ENCODE measurements around the gene RAB20.

RAB20 gene

GRCh38 chr13:110484290-110485048 lies 77.1 kb downstream of the RAB20 start:
- no peak for ATAC-seq
- TF ChIP-seq TOX (CRISPR knock-in tag; IDR thresholded peaks at IDR 0.05; ENCODE audit: borderline replicate concordance) (no peak), PPARA (CRISPR knock-in tag; IDR thresholded peaks at IDR 0.05; ENCODE audit: borderline replicate concordance) (no peak), BACH2 (CRISPR knock-in tag; IDR thresholded peaks at IDR 0.05; ENCODE audit: borderline replicate concordance) (no peak), CSDC2 (CRISPR knock-in tag; IDR thresholded peaks at IDR 0.05) (no peak), ZC3H10 (CRISPR knock-in tag; IDR thresholded peaks at IDR 0.05) (no peak), GLIS3 (CRISPR knock-in tag; IDR thresholded peaks at IDR 0.05) (no peak), ARNTL (CRISPR knock-in tag; IDR thresholded peaks at IDR 0.05; ENCODE audit: borderline replicate concordance, low read depth) (no peak), ESRRG (CRISPR knock-in tag; IDR thresholded peaks at IDR 0.05) (no peak)

DNA sequence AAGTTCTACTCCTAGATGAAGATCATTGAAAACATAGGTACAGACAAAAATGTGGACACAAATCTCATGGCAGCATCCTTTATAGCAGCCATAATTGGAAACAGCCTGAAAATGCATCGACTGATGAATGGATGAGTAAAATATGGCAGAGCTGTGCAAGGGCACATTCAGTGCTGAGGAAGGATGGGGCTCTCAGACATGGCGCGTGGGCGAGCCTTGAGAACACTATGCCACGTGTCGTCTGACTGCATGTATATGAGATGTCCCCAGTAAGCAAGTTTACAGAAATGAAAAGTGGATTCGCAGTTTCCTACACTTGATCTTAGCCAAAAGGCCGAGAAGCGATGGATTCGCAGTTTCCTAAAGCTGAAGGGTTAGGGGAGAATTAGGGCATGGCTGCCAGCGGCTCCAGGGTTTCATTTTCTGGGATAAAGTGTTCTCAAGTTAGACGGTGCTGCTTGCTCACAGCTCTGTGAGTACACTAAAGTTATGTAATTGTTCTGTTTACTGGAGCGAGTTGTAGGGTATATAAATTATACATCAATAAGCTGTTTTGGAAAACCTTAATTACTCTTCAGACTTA lies 78.0 kb downstream of the RAB20 start:
- ATAC-seq, result no peak
- TF ChIP-seq ZC3H10 (CRISPR knock-in tag; IDR thresholded peaks at IDR 0.05) (no peak), POU6F1 (CRISPR knock-in tag; IDR thresholded peaks at IDR 0.05; ENCODE audit: borderline replicate concordance, low read depth) (no peak), ZNF70 (CRISPR knock-in tag; IDR thresholded peaks at IDR 0.05) (no peak), OSR1 (CRISPR knock-in tag; IDR thresholded peaks at IDR 0.05) (no peak), ZNF565 (CRISPR knock-in tag; conservative IDR thresholded peaks at IDR 0.05; ENCODE audit: low read depth) (no peak), ARNTL (CRISPR knock-in tag; IDR thresholded peaks at IDR 0.05; ENCODE audit: borderline replicate concordance, low read depth) (no peak), TOX (CRISPR knock-in tag; IDR thresholded peaks at IDR 0.05; ENCODE audit: borderline replicate concordance) (no peak), BACH2 (CRISPR knock-in tag; IDR thresholded peaks at IDR 0.05; ENCODE audit: borderline replicate concordance) (no peak), ZFP30 (CRISPR knock-in tag; IDR thresholded peaks at IDR 0.05) (no peak), TSHZ2 (CRISPR knock-in tag; IDR thresholded peaks at IDR 0.05) (no peak), TCF4 (CRISPR knock-in tag; IDR thresholded peaks at IDR 0.05; ENCODE audit: borderline replicate concordance) (no peak)
- TF ChIP-seq, protein P1, sequence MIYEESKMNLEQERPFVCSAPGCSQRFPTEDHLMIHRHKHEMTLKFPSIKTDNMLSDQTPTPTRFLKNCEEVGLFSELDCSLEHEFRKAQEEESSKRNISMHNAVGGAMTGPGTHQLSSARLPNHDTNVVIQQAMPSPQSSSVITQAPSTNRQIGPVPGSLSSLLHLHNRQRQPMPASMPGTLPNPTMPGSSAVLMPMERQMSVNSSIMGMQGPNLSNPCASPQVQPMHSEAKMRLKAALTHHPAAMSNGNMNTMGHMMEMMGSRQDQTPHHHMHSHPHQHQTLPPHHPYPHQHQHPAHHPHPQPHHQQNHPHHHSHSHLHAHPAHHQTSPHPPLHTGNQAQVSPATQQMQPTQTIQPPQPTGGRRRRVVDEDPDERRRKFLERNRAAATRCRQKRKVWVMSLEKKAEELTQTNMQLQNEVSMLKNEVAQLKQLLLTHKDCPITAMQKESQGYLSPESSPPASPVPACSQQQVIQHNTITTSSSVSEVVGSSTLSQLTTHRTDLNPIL (CRISPR knock-in tag; IDR thresholded peaks at IDR 0.05; ENCODE audit: low read depth), result no peak

DNA sequence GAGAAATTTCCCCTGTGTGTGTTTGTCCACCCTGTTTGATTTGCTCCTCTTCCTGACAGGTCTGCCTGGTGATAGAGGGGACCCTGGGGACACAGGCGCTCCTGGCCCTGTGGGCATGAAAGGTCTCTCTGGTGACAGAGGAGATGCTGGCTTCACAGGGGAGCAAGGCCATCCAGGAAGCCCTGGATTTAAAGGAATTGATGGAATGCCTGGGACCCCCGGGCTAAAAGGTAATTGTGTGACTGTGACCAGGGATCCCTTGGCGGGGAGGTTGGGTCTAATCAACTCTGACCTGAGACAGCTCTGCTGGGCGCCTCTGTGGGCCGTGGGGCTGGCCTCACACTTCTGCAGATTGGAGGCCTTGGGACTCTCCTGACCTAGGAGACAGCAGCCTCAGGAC lies 81.4 kb downstream of the RAB20 start:
- ATAC-seq, result no peak
- TF ChIP-seq ZC3H10 (CRISPR knock-in tag; IDR thresholded peaks at IDR 0.05), result no peak

DNA sequence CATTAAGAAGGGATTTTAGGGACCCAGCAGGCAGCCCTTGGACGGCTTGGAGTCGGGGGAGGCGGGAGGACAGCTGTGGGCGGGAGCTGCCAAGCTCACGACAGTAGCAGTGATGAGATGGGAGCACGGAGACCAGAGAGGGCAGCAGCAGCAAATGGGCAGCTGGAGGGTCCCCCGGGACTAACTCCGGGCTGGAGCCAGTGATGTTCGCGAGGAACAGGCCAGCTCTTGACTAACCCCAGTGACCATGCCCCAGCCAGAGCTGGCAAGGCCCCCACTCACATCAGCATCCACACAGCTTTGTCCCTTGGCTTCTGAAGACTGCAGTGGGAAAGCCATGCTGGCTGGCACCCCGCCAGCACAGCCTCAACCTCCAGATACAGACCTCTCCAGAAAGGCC lies 81.9 kb downstream of the RAB20 start:
- TF ChIP-seq ISL1 (CRISPR knock-in tag; IDR thresholded peaks at IDR 0.05) (no peak), TOX (CRISPR knock-in tag; IDR thresholded peaks at IDR 0.05; ENCODE audit: borderline replicate concordance) (no peak), ZC3H10 (CRISPR knock-in tag; IDR thresholded peaks at IDR 0.05) (no peak), POU6F1 (CRISPR knock-in tag; IDR thresholded peaks at IDR 0.05; ENCODE audit: borderline replicate concordance, low read depth) (no peak), RARB (CRISPR knock-in tag; IDR thresholded peaks at IDR 0.05) (no peak), ZFP30 (CRISPR knock-in tag; IDR thresholded peaks at IDR 0.05) (no peak), ZFP3 (CRISPR knock-in tag; IDR thresholded peaks at IDR 0.05) (no peak), CSDC2 (CRISPR knock-in tag; IDR thresholded peaks at IDR 0.05) (no peak)
- TF ChIP-seq, protein P2, sequence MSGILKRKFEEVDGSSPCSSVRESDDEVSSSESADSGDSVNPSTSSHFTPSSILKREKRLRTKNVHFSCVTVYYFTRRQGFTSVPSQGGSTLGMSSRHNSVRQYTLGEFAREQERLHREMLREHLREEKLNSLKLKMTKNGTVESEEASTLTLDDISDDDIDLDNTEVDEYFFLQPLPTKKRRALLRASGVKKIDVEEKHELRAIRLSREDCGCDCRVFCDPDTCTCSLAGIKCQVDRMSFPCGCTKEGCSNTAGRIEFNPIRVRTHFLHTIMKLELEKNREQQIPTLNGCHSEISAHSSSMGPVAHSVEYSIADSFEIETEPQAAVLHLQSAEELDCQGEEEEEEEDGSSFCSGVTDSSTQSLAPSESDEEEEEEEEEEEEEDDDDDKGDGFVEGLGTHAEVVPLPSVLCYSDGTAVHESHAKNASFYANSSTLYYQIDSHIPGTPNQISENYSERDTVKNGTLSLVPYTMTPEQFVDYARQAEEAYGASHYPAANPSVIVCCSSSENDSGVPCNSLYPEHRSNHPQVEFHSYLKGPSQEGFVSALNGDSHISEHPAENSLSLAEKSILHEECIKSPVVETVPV (CRISPR knock-in tag; IDR thresholded peaks at IDR 0.05), result no peak
- no peak for ATAC-seq
